Common myeloid progenitor, CD34-positive (primary cell): ENCODE data around the gene GRIA3.

Experiments
- CTCF ChIA-PET: fragments of 350-600 bp; sonication (Branson Sonifier 250); formaldehyde crosslinking; loops from one replicate; lab custom pipeline; 2021; ENCODE audit warnings: antibody characterized with exemption; lab: Charles Lee
- POLR2A ChIA-PET: fragments of 350-600 bp; sonication (Branson Sonifier 250); formaldehyde crosslinking; loops from one replicate; lab custom pipeline; 2021; ENCODE audit warnings: antibody characterized with exemption; lab: Charles Lee
- DNase-seq, 3 donors: peaks; one replicate each; pipeline versions ENCODE4 v3.0.0 to v3.0.0-alpha.2; 2013
- H3K27ac ChIP-seq, 2 experiments: 1 replicate in 1 of 2; 2 replicates in 1 of 2; pipeline ENCODE4 v1.7.0; 2013; ENCODE audit warnings: inconsistent platforms in 2 of 2, low read length in 2 of 2, mild to moderate bottlenecking in 2 of 2, low read depth in 1 of 2, moderate library complexity in 1 of 2; ENCODE audit not compliant: severe bottlenecking in 2 of 2, insufficient read depth in 1 of 2, poor library complexity in 1 of 2
- H3K27me3 ChIP-seq, 5 experiments: replicated peaks in 2 of 5; 1 replicate in 3 of 5; 2 replicates in 2 of 5; pipeline versions ENCODE4 v1.6.1 to v1.7.0; 2013; ENCODE audit warnings: low read length in 4 of 5, mild to moderate bottlenecking in 2 of 5, moderate library complexity in 2 of 5, inconsistent platforms in 1 of 5; ENCODE audit not compliant: insufficient read depth in 5 of 5, control insufficient read depth in 4 of 5
- H3K36me3 ChIP-seq, 4 experiments: 1 replicate in 2 of 4; 2 replicates in 2 of 4; pipeline versions ENCODE4 v1.6.1 to v1.7.0; 2013; ENCODE audit warnings: low read length in 3 of 4, control low read depth in 1 of 4, mild to moderate bottlenecking in 1 of 4; ENCODE audit not compliant: control insufficient read depth in 4 of 4, insufficient read depth in 4 of 4
- H3K4me1 ChIP-seq, 4 experiments: 1 replicate in 3 of 4; 2 replicates in 1 of 4; pipeline versions ENCODE4 v1.6.1 to v1.7.1; 2013; ENCODE audit warnings: low read length in 3 of 4, mild to moderate bottlenecking in 3 of 4, control low read depth in 1 of 4, inconsistent platforms in 1 of 4, moderate library complexity in 1 of 4; ENCODE audit not compliant: control insufficient read depth in 4 of 4, insufficient read depth in 4 of 4; ENCODE audit errors: control extremely low read depth in 1 of 4
- H3K4me3 ChIP-seq, 7 experiments: 1 replicate in 4 of 7; 2 replicates in 3 of 7; pipeline versions ENCODE4 v1.5.1 to v1.7.0; 2013; ENCODE audit warnings: mild to moderate bottlenecking in 7 of 7, low read length in 6 of 7, moderate library complexity in 6 of 7, inconsistent platforms in 2 of 7, low read depth in 2 of 7, control low read depth in 1 of 7; ENCODE audit not compliant: insufficient read depth in 4 of 7, control insufficient read depth in 1 of 7; ENCODE audit errors: extremely low read depth in 1 of 7
- H3K9me3 ChIP-seq, 5 experiments: 1 replicate in 4 of 5; 2 replicates in 1 of 5; pipeline versions ENCODE4 v1.6.1 to v1.7.1; 2013; ENCODE audit warnings: low read length in 4 of 5, mild to moderate bottlenecking in 2 of 5, inconsistent platforms in 1 of 5, low read depth in 1 of 5, moderate library complexity in 1 of 5; ENCODE audit not compliant: control insufficient read depth in 4 of 5, insufficient read depth in 2 of 5; ENCODE audit errors: control extremely low read depth in 1 of 5
- WGBS: methylation state at CpG from one replicate; pipeline ENCODE4 v1.1.5; 2013; ENCODE audit not compliant: insufficient coverage; 5-methylcytosine and 5-hydroxymethylcytosine counted together

Gene GRIA3

DNA sequence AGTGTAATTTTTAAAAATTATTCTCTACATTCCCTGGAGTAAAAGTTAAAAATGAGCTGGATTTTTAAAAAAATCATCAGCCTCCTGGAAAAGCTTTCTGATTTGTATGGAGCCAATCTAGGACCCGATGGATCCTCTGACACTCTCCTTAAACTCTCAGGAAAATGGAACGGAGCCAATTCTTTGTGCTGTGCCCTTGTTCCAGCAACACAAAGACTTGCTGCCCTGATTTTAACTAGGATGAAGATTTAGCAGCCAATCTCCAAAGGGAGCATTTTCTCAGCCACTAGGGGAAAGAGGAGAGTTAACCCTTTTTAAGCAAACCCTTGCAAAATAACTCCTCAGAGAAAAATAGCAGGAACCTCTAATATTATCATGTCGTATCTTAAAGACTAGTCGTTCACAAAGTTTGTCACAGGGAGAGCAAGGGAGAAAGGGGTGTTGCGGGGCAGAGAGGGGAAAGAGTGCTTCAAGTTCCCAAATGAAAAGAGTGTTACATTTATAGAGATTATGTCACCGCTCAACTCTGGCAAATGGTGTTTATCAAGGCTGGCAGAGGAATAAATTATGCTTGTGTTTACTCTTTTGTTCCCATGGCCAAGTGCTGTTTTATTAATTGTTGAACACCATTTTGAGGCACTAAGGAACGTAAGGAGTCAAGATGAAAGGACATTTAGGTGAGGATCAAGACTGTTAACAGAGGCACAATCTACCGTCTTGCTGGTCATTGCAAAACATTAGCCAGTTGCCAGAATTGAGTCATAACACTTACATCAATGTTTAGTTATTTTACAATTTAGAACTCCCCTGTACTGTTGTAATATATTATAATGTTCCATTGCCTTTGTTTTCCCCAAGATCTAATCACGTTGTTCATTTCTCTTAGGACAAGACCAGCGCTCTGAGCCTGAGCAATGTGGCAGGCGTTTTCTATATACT lies 298.1 kb downstream of the GRIA3 start:
- 80% methylated on average over 7 of the region's 11 CpGs for WGBS
- H3K4me1 ChIP-seq = no peaks in the 10 kb centered on the region
- CTCF ChIA-PET = no interaction called here
- no peaks in the 10 kb centered on the region for H3K36me3 ChIP-seq
- H3K27ac ChIP-seq = no peak overlapping the region
- DNase-seq = no peak
- no peaks in the 10 kb centered on the region for H3K9me3 ChIP-seq
- peaks cover 0 to 2% (median 0%) of the 10 kb centered on the region in 5 experiments for H3K27me3 ChIP-seq
- POLR2A ChIA-PET = no interaction called here
- H3K4me3 ChIP-seq = no peak overlapping the region

DNA sequence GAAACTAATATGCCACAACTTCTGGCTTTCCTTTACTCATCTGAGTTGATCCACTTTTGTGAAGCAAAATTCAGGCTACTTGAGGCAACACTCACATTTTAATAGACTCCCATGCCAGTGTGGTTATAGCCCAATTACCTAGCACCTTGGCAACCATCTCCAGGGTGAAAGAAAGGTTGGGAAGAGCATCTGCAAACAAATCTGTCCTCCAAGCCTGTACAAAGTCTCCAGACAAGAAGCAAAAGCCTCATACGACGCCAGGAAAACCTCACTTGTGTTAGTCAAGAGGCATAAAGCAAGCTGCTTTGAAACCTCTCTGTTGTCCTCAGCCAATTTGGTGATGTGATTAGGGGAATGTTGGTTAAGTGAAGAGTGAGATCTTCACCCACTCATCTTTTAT lies 302.2 kb downstream of the GRIA3 start:
- no peaks in the 10 kb centered on the region for H3K4me1 ChIP-seq
- H3K9me3 ChIP-seq = no peaks in the 10 kb centered on the region
- POLR2A ChIA-PET = no interaction called here
- H3K36me3 ChIP-seq = no peaks in the 10 kb centered on the region
- CTCF ChIA-PET = no interaction called here
- H3K27ac ChIP-seq = no peak overlapping the region
- DNase-seq = no peak
- H3K4me3 ChIP-seq = no peak overlapping the region
- peaks cover 0 to 2% (median 0%) of the 10 kb centered on the region in 5 experiments for H3K27me3 ChIP-seq
- no CpG with 5 or more reads among the region's 2 CpGs for WGBS

DNA sequence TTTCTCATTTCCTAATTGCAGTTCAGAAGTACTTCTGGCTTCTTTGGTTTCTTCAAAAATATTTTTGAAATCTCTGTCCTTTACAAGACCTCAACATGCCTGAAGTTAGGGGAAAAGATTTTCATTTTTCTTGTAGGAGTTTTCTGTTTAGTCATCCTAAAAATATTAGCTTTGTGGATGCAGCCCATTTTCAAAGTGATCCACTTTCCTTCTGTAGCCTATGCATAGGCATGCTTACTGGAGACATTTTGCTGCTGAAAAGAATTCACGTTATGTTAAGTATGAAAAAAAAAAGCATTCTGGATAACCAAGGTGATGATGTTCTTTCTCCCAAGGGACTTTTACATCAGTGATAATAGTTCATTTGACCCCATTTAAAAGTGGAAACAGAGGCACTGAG lies 303.2 kb downstream of the GRIA3 start:
- no peaks in the 10 kb centered on the region for H3K9me3 ChIP-seq
- H3K4me3 ChIP-seq = no peak overlapping the region
- H3K36me3 ChIP-seq = no peaks in the 10 kb centered on the region
- no peaks in the 10 kb centered on the region for H3K4me1 ChIP-seq
- no peaks in the 10 kb centered on the region for H3K27me3 ChIP-seq
- no peak for DNase-seq
- ChIA-PET CTCF (no interaction called here), POLR2A (no interaction called here)
- no peak overlapping the region for H3K27ac ChIP-seq
- WGBS = 67% methylated on average over 1 of the region's 1 CpG

DNA sequence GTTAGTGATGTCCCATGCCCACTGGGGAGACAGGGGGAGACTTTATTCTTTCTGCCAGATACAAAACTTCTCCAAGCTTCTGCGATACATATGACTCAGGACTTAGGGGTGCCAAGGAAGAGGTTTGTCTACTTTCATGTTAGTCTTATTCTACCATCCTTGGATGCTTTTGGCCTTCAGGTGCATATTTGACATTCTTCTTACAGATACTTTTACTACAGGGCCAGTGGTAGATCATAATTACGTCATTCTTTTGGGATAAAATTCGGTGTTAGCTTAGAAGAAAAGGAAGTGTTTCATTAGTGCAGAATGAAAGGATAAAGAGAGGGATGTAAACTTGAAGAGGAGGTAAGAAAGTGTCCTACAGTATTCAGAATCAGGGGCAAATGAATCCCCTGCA lies 303.6 kb downstream of the GRIA3 start:
- no peak for DNase-seq
- no peak overlapping the region for H3K27ac ChIP-seq
- H3K4me1 ChIP-seq = no peaks in the 10 kb centered on the region
- H3K27me3 ChIP-seq = no peaks in the 10 kb centered on the region
- no peak overlapping the region for H3K4me3 ChIP-seq
- 100% methylated on average over 1 of the region's 3 CpGs for WGBS
- ChIA-PET POLR2A (no interaction called here), CTCF (no interaction called here)
- no peaks in the 10 kb centered on the region for H3K36me3 ChIP-seq
- no peaks in the 10 kb centered on the region for H3K9me3 ChIP-seq

DNA sequence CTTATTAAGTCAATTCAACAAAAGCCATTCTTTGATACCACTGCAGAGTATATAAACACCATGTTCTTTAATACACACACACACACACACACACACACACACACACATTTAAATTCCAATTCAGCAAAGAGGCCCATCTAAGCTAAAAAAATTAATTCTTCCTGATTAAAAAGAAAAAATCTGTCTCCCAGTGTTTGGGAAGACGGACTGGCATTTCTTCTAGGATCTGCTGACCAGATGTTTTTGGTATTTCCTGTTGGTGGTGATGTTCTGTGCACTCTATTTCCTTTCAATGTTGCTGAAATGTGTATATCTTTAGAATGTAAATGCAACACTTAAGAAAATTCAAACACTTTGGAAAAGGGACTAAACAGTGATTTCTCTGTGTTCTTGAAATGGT lies 304.9 kb downstream of the GRIA3 start:
- DNase-seq = no peak
- Histone ChIP-seq H3K27ac (no peak overlapping the region), H3K9me3 (no peaks in the 10 kb centered on the region), H3K4me3 (no peak overlapping the region), H3K4me1 (no peaks in the 10 kb centered on the region), H3K36me3 (no peaks in the 10 kb centered on the region), H3K27me3 (no peaks in the 10 kb centered on the region)
- ChIA-PET CTCF (no interaction called here), POLR2A (interaction anchor here (0.5 kb wide), 1 partner anchor 234 kb away, joined by 3 read pairs; no protein-coding TSS in a partner anchor)
- no CpG with 5 or more reads among the region's 1 CpG for WGBS

DNA sequence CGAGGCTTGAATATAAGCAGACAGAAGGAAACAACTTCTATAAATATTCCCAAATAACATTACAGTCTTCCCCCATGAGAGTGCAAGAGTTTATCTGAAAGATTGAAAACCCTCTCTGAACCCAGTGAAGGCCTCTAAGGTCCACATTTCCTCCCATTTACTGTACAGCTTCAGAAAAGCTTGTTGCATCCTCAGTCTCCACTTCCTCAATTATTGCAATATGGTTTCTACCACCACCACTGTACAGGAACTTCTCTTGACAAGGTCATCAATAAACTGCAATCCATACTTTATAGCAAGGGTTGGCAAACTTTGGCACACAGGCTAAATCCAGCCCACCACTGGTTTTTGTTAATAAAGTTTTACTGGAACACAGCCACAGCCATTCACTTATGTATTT lies 309.8 kb downstream of the GRIA3 start:
- no peaks in the 10 kb centered on the region for H3K9me3 ChIP-seq
- H3K27ac ChIP-seq = no peak overlapping the region
- 33% methylated on average over 1 of the region's 1 CpG for WGBS
- DNase-seq = peak in 1 of 3 donors; percentile 10
- no peak overlapping the region for H3K4me3 ChIP-seq
- POLR2A ChIA-PET = no interaction called here
- no peaks in the 10 kb centered on the region for H3K4me1 ChIP-seq
- CTCF ChIA-PET = no interaction called here
- no peaks in the 10 kb centered on the region for H3K36me3 ChIP-seq
- no peaks in the 10 kb centered on the region for H3K27me3 ChIP-seq

DNA sequence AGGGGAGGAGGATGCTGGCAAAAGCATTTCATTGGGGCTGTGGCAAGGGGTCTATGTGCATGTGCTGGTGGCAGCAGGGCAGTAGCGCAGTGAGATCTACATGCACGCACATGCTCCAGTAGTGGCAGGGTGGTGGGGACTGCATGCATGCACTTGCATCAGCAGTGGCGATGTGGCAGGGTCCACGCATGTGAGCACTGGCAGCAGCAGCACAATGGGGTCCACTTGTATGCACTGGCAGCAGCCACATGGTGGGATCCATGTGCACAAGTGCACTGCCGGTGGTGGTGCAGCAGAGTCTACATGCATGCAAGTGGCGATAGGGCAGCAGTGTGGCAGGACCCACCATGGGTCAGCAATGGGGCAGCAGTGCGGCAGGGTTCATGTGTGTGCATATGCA lies 315.7 kb downstream of the GRIA3 start:
- no peak for DNase-seq
- 95% methylated on average over 7 of the region's 7 CpGs for whole genome bisulfite sequencing
- Histone ChIP-seq H3K27me3 (no peaks in the 10 kb centered on the region), H3K4me3 (no peak overlapping the region), H3K9me3 (no peaks in the 10 kb centered on the region), H3K27ac (no peak overlapping the region), H3K36me3 (no peaks in the 10 kb centered on the region), H3K4me1 (no peaks in the 10 kb centered on the region)
- ChIA-PET POLR2A (no interaction called here), CTCF (no interaction called here)
